Fibroblast of skin of back (primary cell): Measurements from ENCODE around the gene MMP10.

Experiments
- DNase-seq: peaks from one replicate; pipeline ENCODE4 v3.0.0-alpha.2; 2013

Gene MMP10

GRCh38 chr11:102724904-102725500 lies 55.4 kb downstream of the MMP10 start, which contains the start of gene MMP8:
TSS of gene MMP8 (minus strand) at chr11:102724954. CDS start at chr11:102724855, 99 bp downstream.
- DNase-seq = peak; percentile 85

DNA sequence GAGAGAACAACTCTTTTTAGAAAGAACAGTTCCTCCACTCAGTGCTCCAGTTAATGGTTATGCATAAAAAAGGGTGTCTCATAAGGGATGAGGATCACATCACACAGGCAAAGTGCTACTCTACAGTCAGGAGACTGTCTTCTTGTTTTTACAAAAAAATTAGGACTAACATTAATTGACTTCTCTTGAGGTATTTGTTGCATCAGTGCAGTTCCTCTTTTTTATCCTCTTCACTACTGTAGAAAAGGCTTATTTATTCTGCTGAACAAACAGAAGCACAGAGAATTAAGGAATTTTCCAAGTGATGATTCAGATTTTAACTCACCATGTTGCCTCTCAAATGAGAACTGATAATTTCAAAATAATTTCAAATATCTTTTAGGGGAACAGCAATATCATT lies 57.6 kb downstream of the MMP10 start:
- no peak for DNase-seq
